Measurements from ENCODE around the gene GLA. TPM values are rescaled to one million over a fixed set of nuclear protein-coding genes. Genes with fewer than 3 reads are reported as not detected.

The GLA gene
- total RNA-seq, 1 experiment from 2014 or later, result 63.6 TPM

DNA sequence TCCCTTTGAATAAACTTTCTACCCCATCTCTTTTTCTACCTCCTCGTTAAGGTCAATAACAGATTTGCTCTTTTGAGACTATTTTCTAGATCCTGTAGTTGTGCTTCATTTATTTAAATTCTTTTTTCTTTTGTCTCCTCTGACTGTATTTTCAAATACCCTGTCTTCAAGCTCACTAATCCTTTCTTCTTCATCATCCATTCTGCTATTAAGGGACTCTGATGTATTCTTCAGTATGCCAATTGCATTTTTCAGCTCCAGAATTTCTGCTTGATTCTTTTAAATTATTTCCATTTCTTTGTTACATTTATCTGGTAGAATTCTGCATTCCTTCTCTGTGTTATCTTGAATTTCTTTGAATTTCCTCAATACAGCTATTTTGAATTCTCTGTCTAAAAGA, 41.6 kb upstream of the GLA start:
- no peak overlapping the region for H3K27ac Mint-ChIP-seq (ENCODE audit: unreplicated experiment)
- H3K9me3 Mint-ChIP-seq (ENCODE audit: low read depth, unreplicated experiment), result no peaks in the 10 kb centered on the region
- intact Hi-C loops (cut with micrococcal nuclease; ENCODE audit: unreplicated experiment), result no loop called here
- TF ChIP-seq, protein P1, sequence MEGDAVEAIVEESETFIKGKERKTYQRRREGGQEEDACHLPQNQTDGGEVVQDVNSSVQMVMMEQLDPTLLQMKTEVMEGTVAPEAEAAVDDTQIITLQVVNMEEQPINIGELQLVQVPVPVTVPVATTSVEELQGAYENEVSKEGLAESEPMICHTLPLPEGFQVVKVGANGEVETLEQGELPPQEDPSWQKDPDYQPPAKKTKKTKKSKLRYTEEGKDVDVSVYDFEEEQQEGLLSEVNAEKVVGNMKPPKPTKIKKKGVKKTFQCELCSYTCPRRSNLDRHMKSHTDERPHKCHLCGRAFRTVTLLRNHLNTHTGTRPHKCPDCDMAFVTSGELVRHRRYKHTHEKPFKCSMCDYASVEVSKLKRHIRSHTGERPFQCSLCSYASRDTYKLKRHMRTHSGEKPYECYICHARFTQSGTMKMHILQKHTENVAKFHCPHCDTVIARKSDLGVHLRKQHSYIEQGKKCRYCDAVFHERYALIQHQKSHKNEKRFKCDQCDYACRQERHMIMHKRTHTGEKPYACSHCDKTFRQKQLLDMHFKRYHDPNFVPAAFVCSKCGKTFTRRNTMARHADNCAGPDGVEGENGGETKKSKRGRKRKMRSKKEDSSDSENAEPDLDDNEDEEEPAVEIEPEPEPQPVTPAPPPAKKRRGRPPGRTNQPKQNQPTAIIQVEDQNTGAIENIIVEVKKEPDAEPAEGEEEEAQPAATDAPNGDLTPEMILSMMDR (IDR thresholded peaks at IDR 0.05; ENCODE audit: unreplicated experiment), result no peak
- no peak for DNase-seq
- H3K4me3 Mint-ChIP-seq (ENCODE audit: low read depth, unreplicated experiment), result no peak overlapping the region
- BruUV-seq (replicated peaks), result no TSS peak
- H3K27me3 Mint-ChIP-seq (ENCODE audit: unreplicated experiment), result no peaks in the 10 kb centered on the region
- CTCF ChIA-PET, result no interaction called here
- no peaks in the 10 kb centered on the region for H3K36me3 Mint-ChIP-seq (ENCODE audit: insufficient read depth, unreplicated experiment)
- H3K4me1 Mint-ChIP-seq (ENCODE audit: low read depth, unreplicated experiment), result no peaks in the 10 kb centered on the region

GRCh38 chrX:101442085-101442484, 34.4 kb upstream of the GLA start:
- TF ChIP-seq, protein P1 (IDR thresholded peaks at IDR 0.05; ENCODE audit: unreplicated experiment), result no peak
- CTCF ChIA-PET, result no interaction called here
- BruUV-seq (replicated peaks), result no TSS peak
- Mint-ChIP-seq H3K27ac (ENCODE audit: unreplicated experiment) (no peak overlapping the region), H3K36me3 (ENCODE audit: insufficient read depth, unreplicated experiment) (no peaks in the 10 kb centered on the region), H3K4me1 (ENCODE audit: low read depth, unreplicated experiment) (no peaks in the 10 kb centered on the region), H3K9me3 (ENCODE audit: low read depth, unreplicated experiment) (peaks cover 2% of the 10 kb centered on the region), H3K27me3 (ENCODE audit: unreplicated experiment) (no peaks in the 10 kb centered on the region), H3K4me3 (ENCODE audit: low read depth, unreplicated experiment) (no peak overlapping the region)
- intact Hi-C loops (cut with micrococcal nuclease; ENCODE audit: unreplicated experiment), result no loop called here
- DNase-seq, result no peak

DNA sequence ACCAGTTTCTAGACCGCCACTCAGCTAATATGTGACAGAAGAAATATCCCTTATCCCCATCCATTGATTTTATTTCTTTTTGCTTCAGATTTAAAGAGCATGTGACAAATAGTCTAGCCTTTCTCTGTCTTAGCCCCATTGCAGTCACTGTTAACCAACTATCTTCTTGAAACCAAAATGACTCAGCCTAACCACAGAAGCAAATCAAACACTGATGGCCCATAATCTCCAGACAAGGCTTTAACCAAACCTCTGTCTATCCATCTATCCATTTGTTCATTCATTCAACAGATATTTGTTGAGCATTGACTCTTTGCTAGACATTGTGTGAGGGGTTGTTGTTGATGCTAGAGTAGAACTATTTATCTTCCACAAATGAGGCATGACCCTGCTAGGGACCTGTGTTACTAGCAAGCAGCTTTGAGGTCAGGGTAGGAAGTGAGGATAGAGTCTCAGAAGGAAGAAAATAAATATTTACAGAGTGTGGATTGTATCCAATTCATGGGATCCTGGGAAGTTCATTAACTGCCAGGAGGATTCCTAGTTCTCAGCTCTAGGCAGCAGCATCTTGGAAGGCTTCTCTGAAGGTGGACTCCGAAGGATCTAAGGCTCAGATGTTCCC, 22.8 kb upstream of the GLA start:
- Mint-ChIP-seq H3K27ac (ENCODE audit: unreplicated experiment) (no peak overlapping the region), H3K4me3 (ENCODE audit: low read depth, unreplicated experiment) (no peak overlapping the region), H3K27me3 (ENCODE audit: unreplicated experiment) (no peaks in the 10 kb centered on the region), H3K4me1 (ENCODE audit: low read depth, unreplicated experiment) (no peaks in the 10 kb centered on the region), H3K36me3 (ENCODE audit: insufficient read depth, unreplicated experiment) (no peaks in the 10 kb centered on the region), H3K9me3 (ENCODE audit: low read depth, unreplicated experiment) (no peaks in the 10 kb centered on the region)
- CTCF ChIA-PET, result interaction anchor here (0.5 kb wide), 1 partner anchor 12 kb away, joined by 3 read pairs; no protein-coding TSS in a partner anchor
- intact Hi-C loops (cut with micrococcal nuclease; ENCODE audit: unreplicated experiment), result no loop called here
- TF ChIP-seq, protein P1 (IDR thresholded peaks at IDR 0.05; ENCODE audit: unreplicated experiment), result no peak
- no peak for DNase-seq
- BruUV-seq (replicated peaks), result no TSS peak

GRCh38 chrX:101429934-101430333, 22.2 kb upstream of the GLA start:
- CTCF ChIA-PET, result interaction anchor here (0.5 kb wide), 1 partner anchor 11 kb away, joined by 3 read pairs; no protein-coding TSS in a partner anchor

More at GRCh38 chrX:101429934-101430333, 22.2 kb upstream of the GLA start:
- H3K27me3 Mint-ChIP-seq (ENCODE audit: unreplicated experiment), result no peaks in the 10 kb centered on the region
- DNase-seq, result no peak
- H3K36me3 Mint-ChIP-seq (ENCODE audit: insufficient read depth, unreplicated experiment), result no peaks in the 10 kb centered on the region
- BruUV-seq (replicated peaks), result no TSS peak
- H3K27ac Mint-ChIP-seq (ENCODE audit: unreplicated experiment), result no peak overlapping the region
- no peaks in the 10 kb centered on the region for H3K9me3 Mint-ChIP-seq (ENCODE audit: low read depth, unreplicated experiment)
- intact Hi-C loops (cut with micrococcal nuclease; ENCODE audit: unreplicated experiment), result no loop called here
- H3K4me3 Mint-ChIP-seq (ENCODE audit: low read depth, unreplicated experiment), result no peak overlapping the region
- H3K4me1 Mint-ChIP-seq (ENCODE audit: low read depth, unreplicated experiment), result no peaks in the 10 kb centered on the region
- TF ChIP-seq, protein P1 (IDR thresholded peaks at IDR 0.05; ENCODE audit: unreplicated experiment), result no peak

Measured in Calu3 (cell line).